Peyer's patch (tissue), 4 donors: ENCODE results near the gene CD74. TPM values are rescaled to one million over a fixed set of nuclear protein-coding genes. Genes with fewer than 3 reads are reported as not detected.
"Not testable (repeated sequence)": the region's sequence is repeated elsewhere in the genome, so short reads cannot be mapped to it uniquely, and the experiment has no call there.

Experiments
- DNase-seq, 3 donors: peaks; one replicate each; pipeline ENCODE4 v3.0.0-alpha.2; 2017 to 2019
- H3K27ac ChIP-seq, 4 donors: fragments of 200-600 bp; sonication (generic); one replicate each; pipeline ENCODE4 v1.5.1; 2016 to 2019
- H3K27me3 ChIP-seq, 2 donors: fragments of 200-600 bp; sonication (generic); one replicate each; pipeline ENCODE4 v1.5.1; 2019
- H3K36me3 ChIP-seq, 3 donors: fragments of 200-600 bp; sonication (generic); one replicate each; pipeline ENCODE4 v1.5.1; 2016 to 2019
- H3K4me1 ChIP-seq, 4 donors: fragments of 200-600 bp; sonication (generic); one replicate each; pipeline ENCODE4 v1.5.1; 2016 to 2019
- H3K4me3 ChIP-seq, 4 donors: fragments of 200-600 bp; sonication (generic); 1 replicate in 3 of 4; 2 replicates in 1 of 4; pipeline ENCODE4 v1.5.1; 2016 to 2019; ENCODE audit warnings: mild to moderate bottlenecking in 1 of 4
- H3K9me3 ChIP-seq, 4 donors: fragments of 200-600 bp; sonication (generic); one replicate each; pipeline ENCODE4 v1.5.1; 2016 to 2019; ENCODE audit warnings: mild to moderate bottlenecking in 1 of 4
- POLR2A ChIP-seq, 2 donors: fragments of 450-650 bp; IDR thresholded peaks; one replicate each; pipeline ENCODE4 v1.5.1; 2017; ENCODE audit warnings: antibody characterized with exemption in 2 of 2, mild to moderate bottlenecking in 2 of 2, moderate library complexity in 2 of 2
- total RNA-seq, 4 donors: library from RNA; depleted of rRNA; stranded (reverse); fragments of >200 nt; gene quantifications; one replicate each; pipeline ENCODE4 v1.1.0, GENCODE V29; 2016
- TF ChIP-seq, protein P1 (sequence below), 6 experiments: fragments of 450-650 bp in 4 of 6; fragments of 200-600 bp in 2 of 6; sonication (generic) in 1 of 6; IDR thresholded peaks; one replicate each; pipeline ENCODE4 v1.5.1; 2017 to 2019; ENCODE audit warnings: antibody characterized with exemption in 6 of 6, mild to moderate bottlenecking in 3 of 6, moderate library complexity in 1 of 6

The CD74 gene
- total RNA-seq, 4 donors from 2014 or later, result 759 to 2,006 (median 1,183) TPM

DNA sequence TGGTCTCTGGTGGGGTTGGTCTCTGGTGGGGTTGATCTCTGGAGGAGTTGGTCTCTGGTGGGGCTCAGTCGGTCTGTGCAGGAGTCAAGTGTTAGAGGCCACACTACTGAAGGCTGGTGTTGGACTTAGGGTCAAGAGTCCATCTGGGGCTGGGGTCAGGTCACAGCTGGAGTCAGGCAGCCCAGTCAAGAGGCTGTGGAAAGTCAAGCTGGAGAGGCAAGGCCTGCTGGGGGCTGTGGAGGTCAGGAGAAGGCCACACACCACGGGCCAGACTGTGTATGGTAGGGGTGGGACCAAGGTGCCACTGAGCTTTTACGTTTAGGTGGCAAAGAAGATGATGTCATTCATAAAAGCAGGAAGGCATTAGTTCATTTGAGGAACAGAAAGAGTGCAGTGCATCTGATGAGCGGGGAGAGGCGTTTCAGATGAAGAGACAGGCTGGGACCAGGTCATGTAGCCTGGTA, 16.7 kb upstream of the CD74 start:
- H3K9me3 ChIP-seq, result no peaks in the 10 kb centered on the region
- DNase-seq, result peak in 2 of 3 donors; percentile 54 to 58
- peak overlapping the region in 1 of 4 donors; percentile 60 for H3K27ac ChIP-seq
- H3K27me3 ChIP-seq, result no peaks in the 10 kb centered on the region
- no peaks in the 10 kb centered on the region for H3K36me3 ChIP-seq
- H3K4me3 ChIP-seq, result no peak overlapping the region
- peaks cover 0 to 8% (median 0%) of the 10 kb centered on the region in 4 donors for H3K4me1 ChIP-seq
- no peak for TF ChIP-seq POLR2A (IDR thresholded peaks at IDR 0.05)
- TF ChIP-seq, protein P1, sequence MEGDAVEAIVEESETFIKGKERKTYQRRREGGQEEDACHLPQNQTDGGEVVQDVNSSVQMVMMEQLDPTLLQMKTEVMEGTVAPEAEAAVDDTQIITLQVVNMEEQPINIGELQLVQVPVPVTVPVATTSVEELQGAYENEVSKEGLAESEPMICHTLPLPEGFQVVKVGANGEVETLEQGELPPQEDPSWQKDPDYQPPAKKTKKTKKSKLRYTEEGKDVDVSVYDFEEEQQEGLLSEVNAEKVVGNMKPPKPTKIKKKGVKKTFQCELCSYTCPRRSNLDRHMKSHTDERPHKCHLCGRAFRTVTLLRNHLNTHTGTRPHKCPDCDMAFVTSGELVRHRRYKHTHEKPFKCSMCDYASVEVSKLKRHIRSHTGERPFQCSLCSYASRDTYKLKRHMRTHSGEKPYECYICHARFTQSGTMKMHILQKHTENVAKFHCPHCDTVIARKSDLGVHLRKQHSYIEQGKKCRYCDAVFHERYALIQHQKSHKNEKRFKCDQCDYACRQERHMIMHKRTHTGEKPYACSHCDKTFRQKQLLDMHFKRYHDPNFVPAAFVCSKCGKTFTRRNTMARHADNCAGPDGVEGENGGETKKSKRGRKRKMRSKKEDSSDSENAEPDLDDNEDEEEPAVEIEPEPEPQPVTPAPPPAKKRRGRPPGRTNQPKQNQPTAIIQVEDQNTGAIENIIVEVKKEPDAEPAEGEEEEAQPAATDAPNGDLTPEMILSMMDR (IDR thresholded peaks at IDR 0.05), result no peak

DNA sequence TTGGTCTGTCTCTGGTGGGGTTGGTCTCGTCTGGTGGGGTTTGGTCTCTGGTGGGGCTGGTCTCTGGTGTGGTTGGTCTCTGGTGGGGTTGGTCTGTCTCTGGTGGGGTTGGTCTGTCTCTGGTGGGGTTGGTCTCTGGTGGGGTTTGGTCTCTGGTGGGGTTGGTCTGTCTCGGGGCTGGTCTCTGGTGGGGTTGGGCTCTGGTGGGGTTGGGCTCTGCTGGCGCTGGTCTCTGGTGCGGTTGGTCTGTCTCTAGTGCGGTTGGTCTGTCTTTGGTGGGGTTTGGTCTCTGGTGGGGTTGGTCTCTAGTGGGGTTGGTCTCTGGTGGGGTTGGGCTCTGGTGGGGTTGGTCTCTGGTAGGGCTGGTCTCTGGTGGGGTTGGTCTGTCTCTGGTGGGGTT, 16.3 kb upstream of the CD74 start:
- DNase-seq, result no peak
- TF ChIP-seq, protein P1 (IDR thresholded peaks at IDR 0.05), result no peak
- no peak for TF ChIP-seq POLR2A (IDR thresholded peaks at IDR 0.05)
- peaks cover 0 to 8% (median 0%) of the 10 kb centered on the region in 4 donors for H3K4me1 ChIP-seq
- H3K4me3 ChIP-seq, result no peak overlapping the region
- no peaks in the 10 kb centered on the region for H3K36me3 ChIP-seq
- no peaks in the 10 kb centered on the region for H3K27me3 ChIP-seq
- no peaks in the 10 kb centered on the region for H3K9me3 ChIP-seq
- peak overlapping the region in 3 of 4 donors; percentile 53 to 72 (median 70) for H3K27ac ChIP-seq

- Histone ChIP-seq H3K27me3 (no peaks in the 10 kb centered on the region), H3K4me3 (peak overlapping the region in 1 of 4 donors; percentile 9), H3K27ac (peak overlapping the region in 3 of 4 donors; percentile 53 to 72 (median 70))
Measured at GRCh38 chr5:150428106-150428876, 15.6 kb upstream of the CD74 start.

DNA sequence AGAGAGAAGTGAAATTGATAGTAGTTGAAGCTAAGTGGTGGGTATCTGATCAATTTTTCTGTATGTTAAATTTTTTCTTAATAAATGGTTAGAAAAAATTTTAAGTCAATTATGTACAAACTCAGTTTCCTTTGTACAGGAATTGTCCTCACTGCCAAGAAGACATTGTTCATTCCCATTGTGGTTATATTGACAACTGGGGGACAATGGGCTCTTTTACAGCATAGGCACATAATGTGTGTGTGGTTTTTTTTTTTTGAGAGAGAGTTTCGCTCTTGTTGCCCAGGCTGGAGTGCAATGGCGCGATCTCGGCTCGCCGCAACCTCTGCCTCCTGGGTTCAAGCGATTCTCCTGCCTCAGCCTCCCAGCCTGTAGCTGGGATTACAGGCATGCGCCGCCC, 13.5 kb upstream of the CD74 start:
- not testable (repeated sequence) for H3K27ac ChIP-seq, H3K27me3 ChIP-seq, H3K4me1 ChIP-seq, DNase-seq, H3K4me3 ChIP-seq, H3K9me3 ChIP-seq, H3K36me3 ChIP-seq

More at GRCh38 chr5:150428106-150428876, 15.6 kb upstream of the CD74 start:
- Histone ChIP-seq H3K36me3 (no peaks in the 10 kb centered on the region), H3K4me1 (peaks cover 0 to 8% (median 0%) of the 10 kb centered on the region in 4 donors), H3K9me3 (no peaks in the 10 kb centered on the region)
- peak in 2 of 3 donors; percentile 79 to 83 for DNase-seq
- peak; percentile 28 to 49 for TF ChIP-seq POLR2A (IDR thresholded peaks at IDR 0.05)
- TF ChIP-seq, protein P1 (IDR thresholded peaks at IDR 0.05), result no peak

DNA sequence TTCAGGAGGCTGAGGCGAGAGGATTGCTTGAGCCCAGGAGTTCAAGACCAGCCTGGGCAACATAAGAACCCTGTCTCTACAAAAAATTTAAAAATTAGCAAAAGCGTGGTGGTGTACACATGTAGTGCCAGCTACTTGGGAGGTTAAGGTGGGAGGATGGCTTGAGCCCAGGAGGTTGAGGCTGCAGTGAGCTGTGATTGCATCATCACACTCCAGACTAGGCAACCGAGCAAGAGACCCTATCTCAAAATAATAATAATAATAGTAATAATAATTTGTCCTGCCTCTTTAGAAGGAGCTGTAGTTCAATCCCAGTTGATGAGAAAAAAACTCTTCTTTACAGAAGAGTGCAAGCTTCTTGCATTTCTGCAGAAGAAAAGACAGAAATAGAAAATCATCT, 10.0 kb upstream of the CD74 start:
- H3K36me3 ChIP-seq, result no peaks in the 10 kb centered on the region
- no peak overlapping the region for H3K4me3 ChIP-seq
- no peaks in the 10 kb centered on the region for H3K9me3 ChIP-seq
- H3K4me1 ChIP-seq, result peaks cover 0 to 5% (median 0%) of the 10 kb centered on the region in 4 donors
- DNase-seq, result no peak
- no peak for TF ChIP-seq POLR2A (IDR thresholded peaks at IDR 0.05)
- TF ChIP-seq, protein P1 (IDR thresholded peaks at IDR 0.05), result no peak
- H3K27me3 ChIP-seq, result no peaks in the 10 kb centered on the region
- no peak overlapping the region for H3K27ac ChIP-seq

DNA sequence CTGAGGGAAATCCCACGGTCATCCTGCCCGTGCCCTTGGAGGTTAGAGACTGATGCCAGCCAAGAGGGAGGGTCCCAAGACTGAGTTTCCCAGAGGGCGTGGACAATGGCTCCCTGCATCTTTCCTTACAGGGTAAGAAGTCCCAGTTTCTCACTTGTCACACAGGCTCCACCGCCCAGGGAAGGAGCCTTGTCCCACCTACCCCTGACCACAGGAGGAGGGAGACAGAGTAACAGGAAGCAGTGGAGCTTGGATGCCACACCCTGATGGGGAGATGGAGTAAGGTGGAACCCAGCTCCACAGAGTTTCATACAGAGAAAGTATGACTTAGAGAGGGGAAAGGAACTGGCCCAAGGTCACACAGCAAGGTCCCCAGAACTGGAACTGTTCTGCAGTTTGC, 9.4 kb upstream of the CD74 start:
- Histone ChIP-seq H3K9me3 (no peaks in the 10 kb centered on the region), H3K36me3 (no peaks in the 10 kb centered on the region), H3K27me3 (no peaks in the 10 kb centered on the region), H3K4me1 (peaks cover 0 to 5% (median 0%) of the 10 kb centered on the region in 4 donors), H3K4me3 (no peak overlapping the region), H3K27ac (no peak overlapping the region)
- no peak for DNase-seq
- TF ChIP-seq, protein P1 (IDR thresholded peaks at IDR 0.05), result no peak
- no peak for TF ChIP-seq POLR2A (IDR thresholded peaks at IDR 0.05)
